GM12878 (cell line): ENCODE results near the gene PCCA. TPM values are rescaled to one million over a fixed set of nuclear protein-coding genes. Genes with fewer than 3 reads are reported as not detected.

Source experiments
- ATAC-seq: fragments of 200-7000 bp; cut with Tn5 transposase; 3 replicates; pipeline ENCODE4 v1.9.1; 2020; ENCODE audit warnings: mild to moderate bottlenecking, moderate library complexity
- BruUV-seq: library from RNA; stranded (reverse); fragments of 400-500 nt; replicated peaks from 2 replicates; lab custom pipeline; 2021; lab: Mats Ljungman, UMichigan
- CTCF ChIA-PET: fragments of 300-600 bp; sonication (Branson Sonifier 250); formaldehyde crosslinking; extraction: SDS; loops from one replicate; lab custom pipeline; 2021; ENCODE audit warnings: inconsistent platforms; lab: Yijun Ruan, JAX
- POLR2A ChIA-PET: fragments of 350-600 bp; formaldehyde crosslinking; extraction: SDS; loops from one replicate; lab custom pipeline; 2021; ENCODE audit warnings: inconsistent platforms; lab: Charles Lee
- RAD21 ChIA-PET: fragments of 300-600 bp; sonication (Branson Sonifier 250); formaldehyde crosslinking; loops from one replicate; lab custom pipeline; 2023; ENCODE audit warnings: antibody characterized with exemption; ENCODE audit not compliant: unreplicated experiment; lab: Charles Lee
- SMC1A ChIA-PET: fragments of 300-600 bp; sonication (Branson Sonifier 250); formaldehyde crosslinking; loops from one replicate; lab custom pipeline; 2023; ENCODE audit not compliant: unreplicated experiment, uncharacterized antibody; lab: Charles Lee
- DNase-seq: peaks from one replicate; pipeline ENCODE4 v3.0.0-alpha.2; 2011; ENCODE audit warnings: low read depth, low spot score
- FAIRE-seq: peaks from 3 replicates; lab custom pipeline; 2011; peaks lifted over from hg19 to GRCh38; lab: Jason Lieb, UNC
- H2AFZ ChIP-seq: 2 replicates; pipeline ENCODE4 v1.6.0; 2011; ENCODE audit warnings: low read depth, low read length, control low read depth; ENCODE audit not compliant: control insufficient read depth
- H3K27ac ChIP-seq: 2 replicates; pipeline ENCODE4 v1.5.1; 2011; ENCODE audit warnings: control low read depth; ENCODE audit not compliant: control insufficient read depth, insufficient read depth
- H3K27me3 ChIP-seq, 2 experiments: replicated peaks in 1 of 2; 2 replicates each; pipeline versions ENCODE4 v1.6.0 to v1.6.1; 2011; ENCODE audit warnings: low read length in 1 of 2; ENCODE audit not compliant: control insufficient read depth in 2 of 2, insufficient read depth in 2 of 2
- H3K36me3 ChIP-seq, 2 experiments: 2 replicates each; pipeline ENCODE4 v1.5.1; 2011; ENCODE audit warnings: low read length in 1 of 2; ENCODE audit not compliant: control insufficient read depth in 2 of 2, insufficient read depth in 2 of 2
- H3K4me1 ChIP-seq: 2 replicates; pipeline ENCODE4 v1.6.1; 2011; ENCODE audit warnings: mild to moderate bottlenecking, low read length, moderate library complexity, mixed read lengths; ENCODE audit not compliant: control insufficient read depth, insufficient read depth
- H3K4me2 ChIP-seq: 2 replicates; pipeline ENCODE4 v1.6.0; 2011; ENCODE audit warnings: control low read depth; ENCODE audit not compliant: control insufficient read depth, insufficient read depth
- H3K4me3 ChIP-seq: fragments of 200-600 bp; sonication (generic); 2 replicates; pipeline ENCODE4 v1.5.1; 2016
- H3K79me2 ChIP-seq: 2 replicates; pipeline ENCODE4 v1.6.0; 2011; ENCODE audit warnings: low read length; ENCODE audit not compliant: control insufficient read depth, insufficient read depth
- H3K9ac ChIP-seq: 2 replicates; pipeline ENCODE4 v1.8.0; 2011; ENCODE audit warnings: low read length, control low read depth, mixed read lengths; ENCODE audit not compliant: control insufficient read depth, insufficient read depth
- H3K9me3 ChIP-seq: replicated peaks from 3 replicates; pipeline ENCODE4 v1.5.1; 2011; ENCODE audit warnings: mild to moderate bottlenecking, low read length; ENCODE audit not compliant: control insufficient read depth, insufficient read depth
- H4K20me1 ChIP-seq: 2 replicates; pipeline ENCODE4 v1.6.0; 2011; ENCODE audit not compliant: control insufficient read depth, insufficient read depth
- BHLHE40 ChIP-seq, 2 experiments: fragments of 450-650 bp in 1 of 2; IDR thresholded peaks; 2 replicates each; pipeline ENCODE4 v1.6.1; 2011 to 2017; ENCODE audit warnings: low read depth in 2 of 2, borderline replicate concordance in 1 of 2, improper control_type of control experiment in 1 of 2, low read length in 1 of 2, mild to moderate bottlenecking in 1 of 2
- GABPA ChIP-seq: IDR thresholded peaks from 2 replicates; pipeline ENCODE4 v1.6.1; 2014; ENCODE audit warnings: antibody characterized with exemption, low read depth, mild to moderate bottlenecking, inconsistent platforms
- IKZF1 ChIP-seq: fragments of 450-650 bp; conservative IDR thresholded peaks from 2 replicates; pipeline ENCODE4 v1.6.1; 2017; ENCODE audit warnings: antibody characterized with exemption, mild to moderate bottlenecking
- IKZF2 ChIP-seq, 2 experiments: fragments of 450-650 bp; IDR thresholded peaks; 2 replicates each; pipeline ENCODE4 v1.6.1; 2017; ENCODE audit warnings: mild to moderate bottlenecking in 2 of 2, moderate library complexity in 2 of 2
- MTA3 ChIP-seq: IDR thresholded peaks from 2 replicates; pipeline ENCODE4 v1.6.1; 2012; ENCODE audit warnings: low read length, inconsistent platforms, borderline replicate concordance
- RAD51 ChIP-seq: fragments of 450-650 bp; IDR thresholded peaks from 2 replicates; pipeline ENCODE4 v1.6.1; 2016; ENCODE audit warnings: moderate library complexity, mild to moderate bottlenecking, inconsistent platforms
- RUNX3 ChIP-seq: IDR thresholded peaks from 2 replicates; pipeline ENCODE4 v1.6.1; 2012; ENCODE audit warnings: low read length, inconsistent platforms
- WGBS: methylation state at CpG from one replicate; pipeline ENCODE4 v1.1.6; 2016; ENCODE audit warnings: low lambda C conversion rate; ENCODE audit not compliant: insufficient replicate concordance, insufficient coverage; ENCODE audit errors: missing lambda C conversion rate; 5-methylcytosine and 5-hydroxymethylcytosine counted together
- in situ Hi-C: fragments of 300-500 bp; cut with MboI; formaldehyde crosslinking; loops from 9 replicates; pipeline ENCODE4 v1.14.3; 2018; ENCODE audit warnings: mixed read lengths
- intact Hi-C: fragments of 100-400 bp; cut with micrococcal nuclease; formaldehyde crosslinking; loops from one replicate; pipeline ENCODE4 v1.14.2; 2022; ENCODE audit not compliant: unreplicated experiment
- polyA plus RNA-seq, 11 experiments: library from polyadenylated mRNA; depleted of rRNA in 4 of 11; unstranded in 6 of 11; stranded (reverse) in 5 of 11; fragments of >200 nt; fragmentation: Nextera tagmentation in 4 of 11; fragmentation: Illumina TruSeq in 1 of 11; extraction: Ambion mirVana in 4 of 11; extraction: Trizol in 1 of 11; gene quantifications; 1 replicate in 1 of 11; 2 replicates in 10 of 11; pipeline versions ENCODE4 v1.2.1 to v1.2.3, GENCODE V29; 2011 to 2016; ENCODE audit warnings: inconsistent platforms in 2 of 11, missing spikeins in 2 of 11, low read depth in 1 of 11
- total RNA-seq, 4 experiments: library from RNA; depleted of rRNA in 3 of 4; stranded (reverse); fragments of >200 nt in 3 of 4; fragmentation: Illumina TruSeq in 1 of 4; extraction: Trizol in 1 of 4; gene quantifications; 2 replicates each; pipeline versions ENCODE4 v1.2.1 to v1.2.3, GENCODE V29; 2013 to 2021
- TF ChIP-seq, protein P1 (sequence below): fragments of 450-650 bp; IDR thresholded peaks from 2 replicates; pipeline ENCODE4 v1.6.1; 2017; ENCODE audit warnings: mild to moderate bottlenecking, low read depth, inconsistent platforms; ENCODE audit not compliant: poor library complexity, severe bottlenecking
- TF ChIP-seq, protein P2 (sequence below): IDR thresholded peaks from 2 replicates; pipeline ENCODE4 v1.6.1; 2012; ENCODE audit warnings: low read length, inconsistent platforms
- TF ChIP-seq, protein P3 (sequence below): fragments of 450-650 bp; IDR thresholded peaks from 2 replicates; pipeline ENCODE4 v1.6.1; 2018; ENCODE audit warnings: borderline replicate concordance, mild to moderate bottlenecking; ENCODE audit not compliant: partially characterized antibody
- TF ChIP-seq, protein P4 (sequence below): IDR thresholded peaks from 2 replicates; pipeline ENCODE4 v1.6.1; 2011; ENCODE audit warnings: low read depth, low read length, improper control_type of control experiment, borderline replicate concordance

PCCA gene
- total and polyA plus RNA-seq, 10 of the 15 experiments (the other 5 are each of a cell fraction or from before 2014, with no cell fraction given) = 5.9 to 18.2 (median 12.4) TPM

DNA sequence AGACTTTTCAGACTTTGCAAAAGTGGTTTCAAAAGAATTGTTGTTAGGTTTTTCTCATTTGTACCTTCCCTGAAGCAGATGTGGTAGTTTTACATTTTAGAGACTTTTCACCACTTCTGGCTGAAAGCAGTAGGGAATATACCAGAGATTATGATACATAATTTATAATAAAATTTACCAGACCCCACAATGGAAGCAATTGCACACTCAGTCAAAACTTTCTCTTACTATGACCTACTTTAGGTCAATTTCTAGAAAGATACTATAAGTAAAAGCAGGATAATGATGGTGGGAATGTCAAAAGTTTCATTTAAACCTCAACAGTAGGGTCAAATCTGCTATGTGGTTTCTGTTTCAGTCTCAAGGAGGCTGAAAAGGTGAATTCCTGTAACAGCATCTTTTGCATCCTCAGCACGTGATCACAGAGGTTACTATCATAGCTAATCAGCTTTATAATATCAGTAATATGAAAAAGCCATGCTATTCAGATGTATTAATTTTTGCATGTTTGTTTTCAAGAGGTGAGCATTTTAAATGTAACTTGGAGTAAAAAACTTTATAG is 26.9 kb downstream of the PCCA start:
- no TSS peak for BruUV-seq
- H4K20me1 ChIP-seq = no peaks in the 10 kb centered on the region
- ATAC-seq = peak; percentile 73
- no peak overlapping the region for H3K4me3 ChIP-seq
- peak; percentile 38 for FAIRE-seq
- no peak overlapping the region for H3K4me2 ChIP-seq
- no peaks in the 10 kb centered on the region for H3K27me3 ChIP-seq
- RAD21 ChIA-PET = no interaction called here
- no peak overlapping the region for H3K9ac ChIP-seq
- intact Hi-C loops = no loop called here
- no peak overlapping the region for H2AFZ ChIP-seq
- in situ Hi-C loops = no loop called here
- 0% methylated on average over 1 of the region's 1 CpG for WGBS
- H3K4me1 ChIP-seq = 0 out of 2 replicates have a peak, but pooled peaks cover 3% of the 10 kb centered on the region
- TF ChIP-seq, protein P1, sequence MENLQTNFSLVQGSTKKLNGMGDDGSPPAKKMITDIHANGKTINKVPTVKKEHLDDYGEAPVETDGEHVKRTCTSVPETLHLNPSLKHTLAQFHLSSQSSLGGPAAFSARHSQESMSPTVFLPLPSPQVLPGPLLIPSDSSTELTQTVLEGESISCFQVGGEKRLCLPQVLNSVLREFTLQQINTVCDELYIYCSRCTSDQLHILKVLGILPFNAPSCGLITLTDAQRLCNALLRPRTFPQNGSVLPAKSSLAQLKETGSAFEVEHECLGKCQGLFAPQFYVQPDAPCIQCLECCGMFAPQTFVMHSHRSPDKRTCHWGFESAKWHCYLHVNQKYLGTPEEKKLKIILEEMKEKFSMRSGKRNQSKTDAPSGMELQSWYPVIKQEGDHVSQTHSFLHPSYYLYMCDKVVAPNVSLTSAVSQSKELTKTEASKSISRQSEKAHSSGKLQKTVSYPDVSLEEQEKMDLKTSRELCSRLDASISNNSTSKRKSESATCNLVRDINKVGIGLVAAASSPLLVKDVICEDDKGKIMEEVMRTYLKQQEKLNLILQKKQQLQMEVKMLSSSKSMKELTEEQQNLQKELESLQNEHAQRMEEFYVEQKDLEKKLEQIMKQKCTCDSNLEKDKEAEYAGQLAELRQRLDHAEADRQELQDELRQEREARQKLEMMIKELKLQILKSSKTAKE = peak; percentile 13
- peak; percentile 22; the same call in 1 of the 2 replicates for TF ChIP-seq IKZF1
- TF ChIP-seq, protein P2, sequence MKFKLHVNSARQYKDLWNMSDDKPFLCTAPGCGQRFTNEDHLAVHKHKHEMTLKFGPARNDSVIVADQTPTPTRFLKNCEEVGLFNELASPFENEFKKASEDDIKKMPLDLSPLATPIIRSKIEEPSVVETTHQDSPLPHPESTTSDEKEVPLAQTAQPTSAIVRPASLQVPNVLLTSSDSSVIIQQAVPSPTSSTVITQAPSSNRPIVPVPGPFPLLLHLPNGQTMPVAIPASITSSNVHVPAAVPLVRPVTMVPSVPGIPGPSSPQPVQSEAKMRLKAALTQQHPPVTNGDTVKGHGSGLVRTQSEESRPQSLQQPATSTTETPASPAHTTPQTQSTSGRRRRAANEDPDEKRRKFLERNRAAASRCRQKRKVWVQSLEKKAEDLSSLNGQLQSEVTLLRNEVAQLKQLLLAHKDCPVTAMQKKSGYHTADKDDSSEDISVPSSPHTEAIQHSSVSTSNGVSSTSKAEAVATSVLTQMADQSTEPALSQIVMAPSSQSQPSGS = peak; percentile 38; the same call in 1 of the 2 replicates
- peak in 1 of 2 experiments; percentile 21; a peak in 2 of 4 replicates for TF ChIP-seq IKZF2 (IDR thresholded peaks at IDR 0.05)
- peak; percentile 72 to 80 for TF ChIP-seq BHLHE40 (IDR thresholded peaks at IDR 0.05; ENCODE audit: borderline replicate concordance in 1 of 2, low read depth in 2 of 2, low read length in 1 of 2)
- TF ChIP-seq, protein P3, sequence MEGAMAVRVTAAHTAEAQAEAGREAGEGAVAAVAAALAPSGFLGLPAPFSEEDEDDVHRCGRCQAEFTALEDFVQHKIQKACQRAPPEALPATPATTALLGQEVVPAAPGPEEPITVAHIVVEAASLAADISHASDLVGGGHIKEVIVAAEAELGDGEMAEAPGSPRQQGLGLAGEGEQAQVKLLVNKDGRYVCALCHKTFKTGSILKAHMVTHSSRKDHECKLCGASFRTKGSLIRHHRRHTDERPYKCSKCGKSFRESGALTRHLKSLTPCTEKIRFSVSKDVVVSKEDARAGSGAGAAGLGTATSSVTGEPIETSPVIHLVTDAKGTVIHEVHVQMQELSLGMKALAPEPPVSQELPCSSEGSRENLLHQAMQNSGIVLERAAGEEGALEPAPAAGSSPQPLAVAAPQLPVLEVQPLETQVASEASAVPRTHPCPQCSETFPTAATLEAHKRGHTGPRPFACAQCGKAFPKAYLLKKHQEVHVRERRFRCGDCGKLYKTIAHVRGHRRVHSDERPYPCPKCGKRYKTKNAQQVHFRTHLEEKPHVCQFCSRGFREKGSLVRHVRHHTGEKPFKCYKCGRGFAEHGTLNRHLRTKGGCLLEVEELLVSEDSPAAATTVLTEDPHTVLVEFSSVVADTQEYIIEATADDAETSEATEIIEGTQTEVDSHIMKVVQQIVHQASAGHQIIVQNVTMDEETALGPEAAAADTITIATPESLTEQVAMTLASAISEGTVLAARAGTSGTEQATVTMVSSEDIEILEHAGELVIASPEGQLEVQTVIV = no peak
- no peak for TF ChIP-seq GABPA
- TF ChIP-seq, protein P4, sequence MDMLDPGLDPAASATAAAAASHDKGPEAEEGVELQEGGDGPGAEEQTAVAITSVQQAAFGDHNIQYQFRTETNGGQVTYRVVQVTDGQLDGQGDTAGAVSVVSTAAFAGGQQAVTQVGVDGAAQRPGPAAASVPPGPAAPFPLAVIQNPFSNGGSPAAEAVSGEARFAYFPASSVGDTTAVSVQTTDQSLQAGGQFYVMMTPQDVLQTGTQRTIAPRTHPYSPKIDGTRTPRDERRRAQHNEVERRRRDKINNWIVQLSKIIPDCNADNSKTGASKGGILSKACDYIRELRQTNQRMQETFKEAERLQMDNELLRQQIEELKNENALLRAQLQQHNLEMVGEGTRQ = peak; percentile 7; the same call in 1 of the 2 replicates
- TF ChIP-seq MTA3 = no peak
- TF ChIP-seq RUNX3 = peak; percentile 57
- peak; percentile 77 for TF ChIP-seq RAD51
- DNase-seq = no peak
- H3K9me3 ChIP-seq = no peaks in the 10 kb centered on the region
- peaks cover 0 to 2% of the 10 kb centered on the region in 2 experiments; a peak in 1 of 4 replicates for H3K36me3 ChIP-seq
- CTCF ChIA-PET = interaction anchor here (1.9 kb wide), 1 partner anchor 8 kb away, joined by 5 read pairs; no protein-coding TSS in a partner anchor
- H3K27ac ChIP-seq = no peak overlapping the region
- no peaks in the 10 kb centered on the region for H3K79me2 ChIP-seq
- POLR2A ChIA-PET = no interaction called here
- SMC1A ChIA-PET = interaction anchor here (0.9 to 1.7 kb wide), 4 partner anchors 8 to 28 kb away, joined by 3 to 5 read pairs (median 4); no protein-coding TSS in a partner anchor
